ENCODE results near the gene ACCS.
A peak's percentile ranks its signal among the peaks of the same experiment; 100 is the strongest.

Gene ACCS

GRCh38 chr11:44065161-44065661, 859 bp upstream of the ACCS start:
- Mint-ChIP-seq H3K27ac (peak overlapping the region; percentile 87), H3K9me3 (no peaks in the 10 kb centered on the region), H3K27me3 (no peaks in the 10 kb centered on the region), H3K4me1 (peaks cover 24% of the 10 kb centered on the region), H3K4me3 (peak overlapping the region; percentile 81), H3K36me3 (ENCODE audit: low read depth) (no peaks in the 10 kb centered on the region)
- DNase-seq (no peak), ATAC-seq (no peak)

- H3K27me3 Mint-ChIP-seq: no peaks in the 10 kb centered on the region
- peak overlapping the region; percentile 87 for H3K27ac Mint-ChIP-seq
- no peak for ATAC-seq
- H3K9me3 Mint-ChIP-seq: no peaks in the 10 kb centered on the region
- H3K36me3 Mint-ChIP-seq (ENCODE audit: low read depth): no peaks in the 10 kb centered on the region
- H3K4me1 Mint-ChIP-seq: peaks cover 24% of the 10 kb centered on the region
- no peak for DNase-seq
- H3K4me3 Mint-ChIP-seq: peak overlapping the region; percentile 81
These were observed 667 bp downstream of the ACCS start for GRCh38 chr11:44066732-44067141.

- H3K27ac Mint-ChIP-seq: no peak overlapping the region
- H3K36me3 Mint-ChIP-seq (ENCODE audit: low read depth): no peaks in the 10 kb centered on the region
- no peak for DNase-seq
- ATAC-seq: no peak
- no peaks in the 10 kb centered on the region for H3K27me3 Mint-ChIP-seq
- H3K4me3 Mint-ChIP-seq: peak overlapping the region; percentile 81
- peaks cover 24% of the 10 kb centered on the region for H3K4me1 Mint-ChIP-seq
- H3K9me3 Mint-ChIP-seq: no peaks in the 10 kb centered on the region
These were observed 1.2 kb downstream of the ACCS start for GRCh38 chr11:44067266-44067665.

- Mint-ChIP-seq H3K4me3 (no peak overlapping the region), H3K4me1 (peaks cover 24% of the 10 kb centered on the region), H3K27me3 (no peaks in the 10 kb centered on the region), H3K36me3 (ENCODE audit: low read depth) (no peaks in the 10 kb centered on the region), H3K9me3 (no peaks in the 10 kb centered on the region), H3K27ac (no peak overlapping the region)
- no peak for ATAC-seq
- no peak for DNase-seq
These were observed 2.1 kb downstream of the ACCS start for GRCh38 chr11:44068180-44068579.

- H3K36me3 Mint-ChIP-seq (ENCODE audit: low read depth): no peaks in the 10 kb centered on the region
- H3K27ac Mint-ChIP-seq: no peak overlapping the region
- DNase-seq (no peak), ATAC-seq (no peak)
- peaks cover 11% of the 10 kb centered on the region for H3K4me1 Mint-ChIP-seq
- no peaks in the 10 kb centered on the region for H3K9me3 Mint-ChIP-seq
- H3K27me3 Mint-ChIP-seq: no peaks in the 10 kb centered on the region
- H3K4me3 Mint-ChIP-seq: no peak overlapping the region
These were observed 5.1 kb downstream of the ACCS start for GRCh38 chr11:44071157-44071556.

- H3K36me3 Mint-ChIP-seq (ENCODE audit: low read depth): peaks cover 4% of the 10 kb centered on the region
- H3K4me1 Mint-ChIP-seq: no peaks in the 10 kb centered on the region
- DNase-seq: no peak
- no peaks in the 10 kb centered on the region for H3K9me3 Mint-ChIP-seq
- no peak for ATAC-seq
- no peak overlapping the region for H3K4me3 Mint-ChIP-seq
- H3K27ac Mint-ChIP-seq: no peak overlapping the region
- no peaks in the 10 kb centered on the region for H3K27me3 Mint-ChIP-seq
These were observed 6.9 kb downstream of the ACCS start for GRCh38 chr11:44072757-44073658.

GRCh38 chr11:44078794-44079193, 12.7 kb downstream of the ACCS start:
- Mint-ChIP-seq H3K4me3 (no peak overlapping the region), H3K4me1 (no peaks in the 10 kb centered on the region), H3K36me3 (ENCODE audit: low read depth) (peaks cover 6% of the 10 kb centered on the region), H3K9me3 (no peaks in the 10 kb centered on the region), H3K27ac (no peak overlapping the region), H3K27me3 (no peaks in the 10 kb centered on the region)
- ATAC-seq (no peak), DNase-seq (no peak)

- Mint-ChIP-seq H3K4me1 (no peaks in the 10 kb centered on the region), H3K36me3 (ENCODE audit: low read depth) (peaks cover 11% of the 10 kb centered on the region), H3K27ac (no peak overlapping the region), H3K4me3 (no peak overlapping the region), H3K27me3 (no peaks in the 10 kb centered on the region), H3K9me3 (no peaks in the 10 kb centered on the region)
- DNase-seq: no peak
- ATAC-seq: no peak
These were observed 13.3 kb downstream of the ACCS start for GRCh38 chr11:44079376-44079775.

- Mint-ChIP-seq H3K27ac (no peak overlapping the region), H3K9me3 (peaks cover 5% of the 10 kb centered on the region), H3K27me3 (no peaks in the 10 kb centered on the region), H3K4me1 (no peaks in the 10 kb centered on the region), H3K36me3 (ENCODE audit: low read depth) (peaks cover 11% of the 10 kb centered on the region), H3K4me3 (no peak overlapping the region)
- ATAC-seq (no peak), DNase-seq (no peak)
These were observed 14.9 kb downstream of the ACCS start for GRCh38 chr11:44080951-44081350.

- Mint-ChIP-seq H3K4me1 (no peaks in the 10 kb centered on the region), H3K9me3 (peaks cover 5% of the 10 kb centered on the region), H3K27ac (no peak overlapping the region), H3K36me3 (ENCODE audit: low read depth) (peaks cover 10% of the 10 kb centered on the region), H3K4me3 (no peak overlapping the region), H3K27me3 (no peaks in the 10 kb centered on the region)
- ATAC-seq (no peak), DNase-seq (no peak)
These were observed 16.6 kb downstream of the ACCS start for GRCh38 chr11:44082645-44083044.

GRCh38 chr11:44083433-44083832, 17.4 kb downstream of the ACCS start:
- Mint-ChIP-seq H3K27ac (no peak overlapping the region), H3K4me3 (no peak overlapping the region), H3K27me3 (no peaks in the 10 kb centered on the region), H3K9me3 (peaks cover 5% of the 10 kb centered on the region), H3K4me1 (no peaks in the 10 kb centered on the region), H3K36me3 (ENCODE audit: low read depth) (peaks cover 12% of the 10 kb centered on the region)
- ATAC-seq (no peak), DNase-seq (no peak)

- Mint-ChIP-seq H3K4me3 (no peak overlapping the region), H3K9me3 (peaks cover 5% of the 10 kb centered on the region), H3K4me1 (no peaks in the 10 kb centered on the region), H3K27me3 (no peaks in the 10 kb centered on the region), H3K36me3 (ENCODE audit: low read depth) (peaks cover 13% of the 10 kb centered on the region), H3K27ac (no peak overlapping the region)
- no peak for DNase-seq
- ATAC-seq: no peak
These were observed 17.8 kb downstream of the ACCS start for GRCh38 chr11:44083906-44084305.

- Mint-ChIP-seq H3K4me3 (no peak overlapping the region), H3K36me3 (ENCODE audit: low read depth) (peaks cover 13% of the 10 kb centered on the region), H3K27me3 (no peaks in the 10 kb centered on the region), H3K27ac (no peak overlapping the region), H3K9me3 (peaks cover 5% of the 10 kb centered on the region), H3K4me1 (no peaks in the 10 kb centered on the region)
- ATAC-seq (no peak), DNase-seq (no peak)
These were observed 19.3 kb downstream of the ACCS start for GRCh38 chr11:44085330-44085729.

- ATAC-seq: no peak
These were observed 22.3 kb downstream of the ACCS start for GRCh38 chr11:44088377-44088776.

GRCh38 chr11:44088871-44089270, 22.8 kb downstream of the ACCS start:
- Mint-ChIP-seq H3K4me1 (no peaks in the 10 kb centered on the region), H3K9me3 (peaks cover 5% of the 10 kb centered on the region), H3K4me3 (no peak overlapping the region), H3K27ac (no peak overlapping the region), H3K27me3 (no peaks in the 10 kb centered on the region), H3K36me3 (ENCODE audit: low read depth) (peaks cover 11% of the 10 kb centered on the region)
- ATAC-seq (no peak), DNase-seq (no peak)

More at GRCh38 chr11:44088377-44088776, 22.3 kb downstream of the ACCS start:
- Mint-ChIP-seq H3K36me3 (ENCODE audit: low read depth) (peaks cover 11% of the 10 kb centered on the region), H3K4me1 (no peaks in the 10 kb centered on the region), H3K4me3 (no peak overlapping the region), H3K27ac (no peak overlapping the region), H3K9me3 (peaks cover 5% of the 10 kb centered on the region), H3K27me3 (no peaks in the 10 kb centered on the region)
- no peak for DNase-seq
